Measurements from ENCODE around the gene MRPL16.

DNA sequence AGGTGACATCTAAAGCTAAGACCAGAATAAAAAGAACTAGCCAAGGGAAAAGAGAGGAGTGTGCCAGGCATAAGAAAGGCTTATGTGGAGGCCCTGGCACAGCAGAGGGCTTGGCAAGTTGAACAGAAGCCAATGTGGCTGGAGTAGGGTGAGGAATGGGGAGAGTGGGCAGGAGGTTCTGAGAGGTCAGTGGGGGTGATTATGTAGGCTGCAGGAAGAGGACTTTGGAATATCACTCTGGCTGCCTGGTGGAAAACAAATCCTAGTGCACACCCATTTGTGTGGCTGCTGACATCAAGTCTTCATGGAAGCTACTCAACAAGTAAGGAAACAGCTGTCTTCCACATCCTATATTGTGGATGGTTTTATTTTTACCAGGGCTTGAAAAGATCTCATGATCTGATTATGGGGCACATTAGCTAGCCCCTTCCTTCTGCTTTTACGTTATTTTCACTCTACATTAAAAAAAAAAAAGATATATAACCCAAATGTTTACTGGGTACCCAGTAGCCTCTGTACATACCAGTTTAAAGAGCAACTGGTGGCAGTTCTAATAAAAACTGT lies 3.4 kb downstream of the MRPL16 start:
- TF ChIP-seq, protein P1, sequence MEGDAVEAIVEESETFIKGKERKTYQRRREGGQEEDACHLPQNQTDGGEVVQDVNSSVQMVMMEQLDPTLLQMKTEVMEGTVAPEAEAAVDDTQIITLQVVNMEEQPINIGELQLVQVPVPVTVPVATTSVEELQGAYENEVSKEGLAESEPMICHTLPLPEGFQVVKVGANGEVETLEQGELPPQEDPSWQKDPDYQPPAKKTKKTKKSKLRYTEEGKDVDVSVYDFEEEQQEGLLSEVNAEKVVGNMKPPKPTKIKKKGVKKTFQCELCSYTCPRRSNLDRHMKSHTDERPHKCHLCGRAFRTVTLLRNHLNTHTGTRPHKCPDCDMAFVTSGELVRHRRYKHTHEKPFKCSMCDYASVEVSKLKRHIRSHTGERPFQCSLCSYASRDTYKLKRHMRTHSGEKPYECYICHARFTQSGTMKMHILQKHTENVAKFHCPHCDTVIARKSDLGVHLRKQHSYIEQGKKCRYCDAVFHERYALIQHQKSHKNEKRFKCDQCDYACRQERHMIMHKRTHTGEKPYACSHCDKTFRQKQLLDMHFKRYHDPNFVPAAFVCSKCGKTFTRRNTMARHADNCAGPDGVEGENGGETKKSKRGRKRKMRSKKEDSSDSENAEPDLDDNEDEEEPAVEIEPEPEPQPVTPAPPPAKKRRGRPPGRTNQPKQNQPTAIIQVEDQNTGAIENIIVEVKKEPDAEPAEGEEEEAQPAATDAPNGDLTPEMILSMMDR (conservative IDR thresholded peaks at IDR 0.05; ENCODE audit: low read depth, low read length), result no peak
- TF ChIP-seq RFX5 (IDR thresholded peaks at IDR 0.05; ENCODE audit: low read depth, low read length) (no peak), MAZ (IDR thresholded peaks at IDR 0.05; ENCODE audit: borderline replicate concordance, low read depth, low read length) (no peak), CHD1 (IDR thresholded peaks at IDR 0.05; ENCODE audit: low read depth, low read length) (no peak), RAD21 (IDR thresholded peaks at IDR 0.05; ENCODE audit: low read length) (no peak), SMC3 (IDR thresholded peaks at IDR 0.05; ENCODE audit: low read depth, low read length) (no peak), MAFK (IDR thresholded peaks at IDR 0.05; ENCODE audit: low read depth, low read length) (no peak), CEBPB (IDR thresholded peaks at IDR 0.05; ENCODE audit: low read depth, low read length) (no peak), POLR2A (IDR thresholded peaks at IDR 0.05; ENCODE audit: low read depth, low read length) (no peak)

Measured in IMR-90 (cell line).